Suppressor macrophage treated with lipopolysaccharide for 4 hours (primary cell): ENCODE measurements around the gene LGMN.
"Not testable (repeated sequence)": the region's sequence is repeated elsewhere in the genome, so short reads cannot be mapped to it uniquely, and the experiment has no call there.

Experiments
- DNase-seq: peaks from one replicate; pipeline ENCODE4 v3.0.0-alpha.2; 2020

LGMN gene

DNA sequence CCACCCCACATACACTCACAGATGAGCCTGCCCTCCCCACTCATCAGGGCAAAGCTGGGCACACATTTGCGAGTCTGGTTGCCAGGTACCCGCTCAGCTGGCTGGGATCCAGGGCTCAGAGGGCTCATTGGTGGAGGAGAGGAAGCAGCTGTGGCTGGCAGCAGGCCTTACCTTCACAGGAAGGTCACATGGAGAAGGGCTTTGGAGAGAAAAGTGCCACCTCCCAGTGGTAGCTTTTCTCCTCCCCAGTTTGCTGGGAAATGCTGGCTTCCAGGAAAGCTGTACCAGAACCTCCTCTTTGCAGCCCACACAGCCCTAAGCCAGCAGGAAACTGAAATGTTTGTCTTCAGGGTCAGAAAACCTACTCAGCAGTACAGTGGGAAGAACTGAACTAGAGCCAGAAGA lies 55.6 kb downstream of the LGMN start:
- peak; percentile 55 for DNase-seq

DNA sequence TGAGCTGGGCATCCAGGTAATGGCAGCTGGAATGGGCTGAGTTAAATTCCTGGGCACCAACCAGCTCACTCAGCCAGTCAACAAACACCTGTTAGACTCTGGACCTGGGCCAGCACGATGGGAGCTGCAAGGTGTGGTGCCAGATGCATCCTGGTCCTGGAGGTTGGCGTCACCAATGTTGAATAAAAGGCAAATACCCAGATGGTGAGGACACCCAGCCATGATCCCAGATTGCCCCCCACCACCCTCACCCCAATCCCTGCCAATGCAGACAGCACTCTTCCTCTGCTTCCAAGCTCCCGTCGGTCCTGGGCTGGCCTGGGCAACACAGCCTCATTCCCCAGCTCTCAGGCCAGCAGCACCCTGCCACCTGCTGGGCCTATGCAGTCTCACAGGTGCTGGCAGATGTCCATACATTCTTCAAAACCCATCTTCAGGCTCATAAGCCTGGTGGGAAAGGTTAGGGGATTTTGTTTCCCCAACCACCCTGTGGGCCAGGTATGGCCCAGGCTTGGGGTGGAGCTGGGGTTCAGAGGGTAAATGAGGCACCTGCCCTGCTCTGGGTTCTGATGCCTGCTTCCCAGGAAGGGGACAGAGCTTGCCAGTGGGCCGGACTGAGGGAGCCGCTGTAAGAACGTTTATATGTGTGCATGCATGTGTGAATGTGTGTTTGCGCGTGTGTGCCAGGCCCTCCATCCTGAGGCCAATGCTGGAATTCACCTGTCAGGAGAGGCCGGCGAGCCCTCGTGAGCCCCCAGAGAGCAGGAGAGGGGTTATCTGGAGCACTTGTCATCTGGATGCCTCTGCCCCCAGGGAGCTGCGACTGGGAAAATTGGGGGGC lies 58.0 kb downstream of the LGMN start:
- no peak for DNase-seq

DNA sequence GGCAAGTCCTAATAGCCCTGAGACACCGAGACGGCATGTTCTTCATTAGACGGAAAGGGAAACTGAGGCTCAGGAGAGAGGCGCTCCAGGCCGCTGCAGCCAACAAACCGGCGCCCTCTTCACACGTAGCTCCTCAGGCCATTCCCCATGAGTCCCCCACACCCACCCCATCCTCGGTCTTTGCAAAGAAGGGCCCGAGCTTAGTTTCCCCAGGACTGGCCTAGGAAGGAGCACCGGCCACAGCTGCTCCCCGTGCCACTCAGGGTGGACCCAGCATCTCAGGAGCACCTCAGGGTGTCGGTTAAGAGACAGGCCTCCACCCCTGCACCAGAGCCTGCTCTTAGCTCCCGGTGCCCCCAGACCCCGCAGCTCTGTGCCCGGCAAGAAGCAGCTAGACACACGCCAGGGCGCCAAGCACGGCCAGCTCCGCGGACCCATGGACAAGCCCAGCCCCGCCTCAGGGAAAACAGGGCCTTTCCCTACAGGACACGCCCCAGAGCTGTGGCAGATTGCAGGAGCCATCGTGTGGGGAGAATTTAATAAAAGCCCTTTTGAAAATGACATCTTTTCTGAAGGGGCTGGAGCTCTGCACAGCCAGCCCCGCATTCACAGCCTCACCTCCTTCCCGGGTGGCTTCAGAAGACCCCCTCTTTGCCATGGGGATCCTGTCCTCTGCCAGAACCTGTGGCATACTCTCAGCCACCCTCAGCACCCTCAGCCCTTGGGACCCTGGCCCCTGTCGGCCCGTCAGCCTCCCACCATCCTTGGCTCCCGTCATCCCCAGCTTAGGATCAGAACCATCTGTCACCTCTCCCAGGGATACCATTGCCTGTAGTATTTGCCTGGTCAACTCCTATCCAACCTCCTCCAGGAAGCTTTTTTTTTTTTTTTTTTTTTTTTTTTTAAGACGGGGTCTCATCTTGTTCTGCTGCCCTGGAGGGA lies 59.7 kb downstream of the LGMN start:
- DNase-seq, result no peak

DNA sequence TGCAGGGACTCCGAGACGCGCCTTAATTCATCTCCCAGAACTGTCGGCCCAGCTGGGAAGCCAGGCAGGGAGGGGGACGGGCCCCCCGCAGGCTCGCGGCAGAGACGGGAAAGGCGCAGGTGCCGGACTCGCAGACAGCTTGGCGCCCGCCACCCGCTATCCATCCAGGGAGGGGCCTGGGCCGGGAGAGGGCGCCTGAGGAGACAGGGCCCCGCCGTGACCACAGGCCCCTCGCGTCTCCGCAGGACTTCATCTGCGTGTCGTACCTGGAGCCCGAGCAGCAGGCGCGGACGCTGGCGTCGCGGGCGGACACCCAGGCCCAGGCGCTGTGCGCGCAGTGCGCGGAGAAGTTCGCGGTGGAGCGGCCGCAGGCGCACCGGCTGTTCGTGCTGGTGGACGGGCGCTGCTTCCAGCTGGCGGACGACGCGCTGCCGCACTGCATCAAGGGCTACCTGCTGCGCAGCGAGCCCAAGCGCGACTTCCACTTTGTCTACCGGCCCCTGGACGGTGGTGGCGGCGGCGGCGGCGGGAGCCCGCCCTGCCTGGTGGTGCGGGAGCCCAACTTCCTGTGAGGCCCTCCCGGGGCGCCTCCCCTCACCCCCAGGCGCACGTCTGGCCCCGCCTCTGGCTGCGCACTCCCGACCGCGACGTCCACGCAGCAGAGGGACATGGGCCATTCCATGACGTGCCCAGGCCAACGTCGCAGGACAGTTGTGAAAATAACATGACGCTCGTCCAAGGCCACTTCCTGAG lies 60.6 kb downstream of the LGMN start:
- DNase-seq, result no peak

DNA sequence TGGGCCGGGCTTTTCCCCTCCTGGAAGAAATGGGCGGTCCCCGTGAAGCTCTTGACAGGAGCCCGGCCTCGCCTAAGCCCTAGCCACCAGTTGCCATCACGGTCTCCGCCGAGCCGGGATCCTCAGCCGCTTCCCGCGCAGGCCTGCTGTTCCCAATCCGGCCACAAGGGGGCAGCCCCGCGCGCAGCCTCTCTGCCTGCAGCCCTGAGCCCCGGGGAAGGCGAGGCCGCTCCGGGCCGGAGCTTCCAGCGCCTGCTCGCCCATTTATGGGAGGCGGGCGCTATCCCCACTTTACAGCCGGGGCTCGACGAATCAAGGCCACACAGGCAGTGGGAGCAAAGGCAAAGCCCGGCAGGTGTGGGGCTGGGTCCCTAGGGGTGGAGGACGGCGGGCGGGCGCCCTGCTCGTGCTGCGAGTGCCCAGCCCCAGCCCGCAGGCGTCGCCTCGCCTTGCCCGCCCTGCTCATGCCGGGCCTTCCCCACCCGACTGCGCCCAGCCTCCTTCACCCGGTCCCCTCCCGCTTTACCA lies 61.5 kb downstream of the LGMN start:
- DNase-seq, result peak; percentile 67

DNA sequence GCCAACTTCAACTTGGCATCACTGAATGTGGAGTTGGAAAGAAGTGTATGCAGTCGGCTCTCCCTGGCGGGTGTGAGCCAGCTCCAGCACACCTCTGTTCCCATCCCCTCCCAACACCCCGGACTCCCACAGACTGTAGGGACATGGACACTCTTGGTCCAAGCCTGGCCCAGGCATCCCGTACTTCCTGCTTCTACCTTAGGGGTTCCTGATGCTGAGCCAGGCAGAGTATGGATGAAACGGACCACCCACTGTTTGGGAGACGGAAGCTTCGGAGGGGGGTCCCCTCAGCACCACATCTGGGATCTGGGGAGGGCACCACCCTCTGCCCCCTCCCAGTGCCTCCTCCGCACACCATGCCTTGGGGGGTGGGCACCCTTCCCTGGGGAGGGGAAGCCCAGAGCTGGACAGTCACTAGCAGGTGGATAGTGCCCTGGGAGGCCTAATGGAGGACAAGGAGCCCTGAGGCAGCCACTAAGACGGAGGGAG lies 62.0 kb downstream of the LGMN start:
- no peak for DNase-seq

DNA sequence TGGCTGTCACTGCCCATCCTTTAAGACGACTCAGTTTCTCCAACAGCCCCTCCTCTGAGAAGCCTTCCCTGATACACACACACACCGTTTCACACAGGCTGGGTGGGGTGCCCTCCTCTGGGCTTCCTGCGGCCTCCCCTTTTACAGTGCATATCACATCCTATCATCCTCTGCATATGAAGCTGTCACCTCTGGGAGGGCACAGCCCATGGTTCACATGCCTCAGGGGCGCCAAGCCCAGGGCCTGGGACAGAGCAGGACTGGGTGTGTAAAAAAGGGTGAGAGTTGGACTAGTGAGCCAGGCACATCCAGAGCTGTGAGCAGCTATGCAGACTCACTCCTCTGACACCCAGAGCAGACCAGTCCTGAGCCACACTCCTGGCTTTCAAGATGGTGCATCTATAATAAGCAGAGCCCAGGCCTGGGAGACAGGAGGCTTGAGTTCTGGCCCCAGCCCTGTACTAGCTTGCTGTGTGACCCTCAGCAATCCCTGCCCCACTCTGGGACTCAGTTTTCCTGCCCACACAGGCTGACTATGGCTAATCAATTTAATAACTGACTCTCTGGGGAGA lies 62.6 kb downstream of the LGMN start:
- no peak for DNase-seq

DNA sequence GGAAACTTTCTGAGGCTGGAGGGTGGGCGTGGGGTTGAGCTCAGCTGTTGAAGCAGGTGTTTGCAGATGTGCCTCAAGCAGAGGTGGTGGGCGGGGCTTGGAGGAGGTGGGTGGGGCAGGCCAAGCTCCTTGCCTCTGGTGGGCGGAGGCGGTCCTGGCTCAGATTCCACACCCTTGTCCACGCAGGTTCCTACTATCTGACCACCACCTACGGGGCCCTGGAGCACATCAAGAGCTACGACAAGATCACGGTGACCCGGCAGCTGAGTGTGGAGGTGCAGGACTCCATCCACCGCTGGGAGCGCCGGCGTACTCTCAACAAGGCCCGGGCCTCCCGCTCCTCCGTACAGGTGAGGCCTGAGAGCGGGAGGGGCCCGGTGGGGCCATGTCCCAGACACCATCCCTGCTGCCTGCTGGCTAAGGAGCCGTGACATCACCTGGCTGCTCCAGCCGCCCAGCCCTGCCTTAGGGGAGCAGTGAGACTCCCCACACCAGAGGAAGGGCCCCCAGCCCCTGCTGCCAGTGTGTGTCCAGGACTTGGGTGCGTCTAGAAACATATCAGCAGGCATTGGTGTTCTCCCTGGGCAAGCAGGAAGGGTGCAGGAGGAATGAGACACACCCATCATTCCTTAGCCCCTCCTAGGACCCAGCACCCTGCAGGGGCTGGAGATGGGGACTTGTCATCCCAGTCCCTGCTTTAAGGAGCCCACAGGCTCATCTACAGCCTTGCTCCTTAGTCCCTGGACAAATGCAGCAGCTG lies 63.4 kb downstream of the LGMN start:
- DNase-seq, result no peak

DNA sequence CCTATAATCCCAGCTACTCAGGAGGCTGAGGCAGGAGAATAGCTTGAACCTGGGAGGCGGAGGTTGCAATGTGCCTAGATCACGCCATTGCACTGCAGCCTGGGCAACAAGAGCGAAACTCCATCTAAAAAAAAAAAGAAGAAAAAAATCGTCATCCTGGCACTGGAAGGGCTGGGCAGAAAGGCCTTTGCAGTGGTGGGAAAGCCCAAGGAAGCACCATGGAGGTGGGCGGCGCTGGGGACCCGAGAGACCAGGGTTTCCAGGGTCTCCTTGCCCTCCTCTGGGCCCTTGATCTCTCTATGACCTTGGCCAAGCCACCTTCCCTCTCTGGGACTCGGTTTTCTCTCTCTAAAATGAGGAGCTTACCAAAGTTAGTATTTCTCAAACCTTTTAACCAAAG lies 65.4 kb downstream of the LGMN start:
- DNase-seq, result no peak

DNA sequence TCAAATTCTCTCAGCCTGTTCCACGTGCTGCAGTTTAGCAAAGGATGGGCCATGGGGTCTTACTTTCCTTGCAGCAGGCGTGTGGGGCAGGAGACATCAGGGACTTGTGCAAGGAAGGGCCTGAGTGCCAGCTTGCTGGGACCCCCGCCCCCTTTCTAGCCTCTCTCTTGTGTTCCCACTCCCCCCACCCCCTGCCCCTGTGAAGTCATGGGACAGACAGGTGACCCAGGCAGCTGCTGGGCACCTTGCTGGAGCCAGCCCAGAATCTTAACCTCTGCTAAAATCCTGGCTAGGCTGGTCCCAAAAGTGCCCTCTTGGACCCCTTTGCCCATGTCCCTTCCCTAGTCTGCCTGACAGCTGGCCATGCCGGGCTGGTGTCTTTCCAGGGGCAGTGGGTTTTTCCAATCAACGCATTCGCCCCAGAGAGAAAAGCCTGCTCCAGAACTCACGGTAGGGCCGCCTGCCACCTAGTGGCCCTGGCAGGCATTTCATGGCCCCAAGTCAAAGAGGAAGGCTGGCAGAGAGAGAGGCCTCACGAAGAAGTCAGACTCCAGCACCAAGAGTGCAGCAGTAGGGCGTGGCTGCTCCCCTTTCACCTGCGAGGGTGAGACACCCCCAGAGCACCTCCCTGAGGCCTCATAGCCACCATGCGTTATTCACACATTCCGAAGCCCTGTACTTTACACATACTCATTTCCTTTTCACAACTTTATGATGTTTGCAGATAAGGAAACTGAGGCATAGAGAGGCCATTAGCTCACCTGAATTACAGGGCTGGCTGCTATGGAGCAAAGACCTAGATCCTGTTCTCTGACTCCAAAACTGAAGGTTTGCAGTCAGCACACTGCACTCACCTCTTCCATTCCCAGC lies 67.4 kb downstream of the LGMN start:
- peak; percentile 88 for DNase-seq

DNA sequence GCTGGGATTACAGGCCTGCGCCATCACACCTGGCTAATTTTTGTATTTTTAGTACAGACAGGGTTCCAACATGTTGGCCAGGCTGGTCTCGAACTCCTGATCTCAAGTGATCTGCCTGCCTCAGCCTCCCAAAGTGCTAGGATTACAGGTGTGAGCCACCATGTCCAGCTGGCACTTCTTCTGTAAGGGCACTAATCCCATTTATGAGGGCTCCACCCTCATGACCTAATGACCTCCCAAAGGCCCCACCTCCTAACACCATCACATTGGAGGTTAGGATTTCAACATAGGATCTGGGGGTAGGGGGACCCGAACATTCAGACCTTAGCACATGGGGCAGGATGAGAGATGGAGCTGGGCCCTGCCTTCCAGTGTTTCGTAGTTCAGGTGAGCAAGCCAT lies 68.1 kb downstream of the LGMN start:
- not testable (repeated sequence) for DNase-seq

DNA sequence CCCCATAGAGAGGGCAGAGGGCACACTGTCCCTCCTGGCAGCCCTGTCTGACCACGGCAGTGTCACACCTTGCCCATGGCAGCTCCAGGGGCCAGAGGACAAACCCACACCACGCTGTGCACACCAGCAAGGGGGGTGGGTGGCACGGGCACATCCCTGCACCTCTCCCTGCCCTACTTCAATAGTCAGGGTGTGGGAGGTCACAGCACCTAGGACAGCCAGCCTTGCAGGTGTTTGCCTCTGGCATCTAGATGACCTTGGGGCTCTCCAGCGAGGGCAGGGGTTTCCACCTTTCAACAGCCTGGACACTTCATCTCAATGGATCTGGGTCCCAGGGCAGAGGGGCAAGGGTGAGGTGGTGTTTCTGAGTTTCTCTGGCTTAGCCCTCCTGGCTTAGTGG lies 69.2 kb downstream of the LGMN start:
- no peak for DNase-seq

DNA sequence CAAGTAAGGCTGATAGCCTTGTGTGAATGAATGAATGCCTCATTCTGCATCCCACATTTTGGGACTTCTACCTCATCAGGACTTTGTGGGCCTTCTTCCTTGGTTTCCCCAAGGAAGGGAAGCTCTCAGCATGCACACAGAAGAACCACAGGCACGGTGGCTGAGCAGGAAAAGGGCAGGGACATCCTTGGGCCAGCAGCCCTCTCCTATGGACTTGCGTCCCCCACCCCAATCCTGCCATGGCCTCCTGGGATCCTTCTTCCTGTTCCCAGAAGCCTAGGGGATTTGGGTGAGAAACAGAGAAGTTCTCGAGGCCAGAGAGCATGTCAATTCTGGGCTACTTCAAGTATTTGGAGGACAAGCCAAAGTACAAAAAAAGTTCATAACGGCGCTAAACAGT lies 69.7 kb downstream of the LGMN start:
- no peak for DNase-seq

DNA sequence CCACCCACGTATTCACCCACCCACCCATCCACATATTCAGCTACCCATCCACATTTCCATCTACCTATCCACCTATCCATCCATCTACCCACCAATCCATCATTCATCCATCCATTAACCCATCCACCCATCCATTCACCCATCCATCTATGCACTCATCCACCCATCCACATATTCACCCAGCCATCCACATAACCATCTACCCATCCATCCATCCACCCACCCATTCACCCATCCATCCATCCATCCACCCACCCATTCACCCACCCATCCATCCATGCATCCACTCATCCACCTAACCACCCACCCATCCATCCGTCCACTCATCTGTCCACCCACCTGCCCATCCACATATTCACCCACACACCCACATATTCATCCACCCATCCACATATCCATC lies 70.5 kb downstream of the LGMN start:
- no peak for DNase-seq

DNA sequence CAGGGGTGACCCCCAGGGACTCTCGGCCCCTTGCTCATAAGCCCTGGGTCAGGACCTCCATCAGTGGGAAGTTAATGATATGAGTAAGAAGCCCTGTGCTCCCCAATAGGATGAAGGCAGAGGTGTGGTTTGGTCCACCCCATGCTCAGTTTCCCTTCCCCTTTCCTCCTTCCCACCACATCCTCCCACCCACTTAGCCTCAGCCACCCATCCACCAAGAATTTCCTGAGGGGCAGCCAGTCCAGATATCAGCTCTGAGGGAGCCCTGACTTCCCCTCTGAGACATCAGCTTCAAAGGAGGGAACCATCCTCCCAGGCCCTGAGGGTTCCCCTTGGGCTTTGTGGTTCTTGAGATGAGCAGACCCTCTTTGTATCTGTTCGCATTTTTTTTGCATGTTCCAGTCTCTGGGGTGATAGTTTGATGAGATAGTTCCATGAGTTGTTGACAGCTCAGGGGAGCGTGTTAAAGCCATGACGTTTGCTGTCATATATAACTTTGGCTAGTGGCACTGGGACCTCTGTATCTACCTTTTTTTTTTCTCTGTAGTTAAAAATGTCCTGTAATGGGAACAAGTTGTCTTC lies 71.2 kb downstream of the LGMN start:
- peak; percentile 91 for DNase-seq

DNA sequence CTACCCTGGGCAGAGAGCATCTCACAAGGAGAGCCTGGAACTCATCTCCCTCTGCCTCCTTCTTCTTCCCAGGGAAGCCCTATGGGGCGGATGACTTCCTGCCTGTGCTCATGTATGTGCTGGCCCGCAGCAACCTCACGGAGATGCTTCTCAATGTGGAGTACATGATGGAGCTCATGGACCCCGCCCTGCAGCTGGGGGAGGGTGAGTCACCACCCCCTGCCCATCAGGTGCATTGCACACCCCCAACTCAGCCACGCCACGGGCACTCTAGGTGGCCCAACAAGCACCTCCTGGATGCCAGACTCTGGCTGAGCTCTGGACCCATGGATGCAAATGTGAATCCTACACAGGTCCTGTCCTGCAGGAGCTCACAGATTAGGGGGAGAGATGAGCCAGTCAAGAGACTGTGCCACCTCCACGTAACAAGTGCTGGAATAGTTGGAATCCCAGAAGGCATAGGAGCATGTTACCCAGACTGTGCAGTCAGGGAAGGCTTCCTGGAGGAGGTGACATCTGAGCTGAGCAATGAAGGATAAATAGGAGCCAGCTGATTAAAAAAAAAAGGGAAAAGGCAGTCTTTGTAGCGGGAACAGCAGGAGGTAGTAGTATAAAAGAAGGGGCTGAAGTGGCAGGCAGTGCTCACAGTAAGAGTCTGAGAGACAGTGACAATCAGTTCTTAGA lies 71.9 kb downstream of the LGMN start:
- no peak for DNase-seq

DNA sequence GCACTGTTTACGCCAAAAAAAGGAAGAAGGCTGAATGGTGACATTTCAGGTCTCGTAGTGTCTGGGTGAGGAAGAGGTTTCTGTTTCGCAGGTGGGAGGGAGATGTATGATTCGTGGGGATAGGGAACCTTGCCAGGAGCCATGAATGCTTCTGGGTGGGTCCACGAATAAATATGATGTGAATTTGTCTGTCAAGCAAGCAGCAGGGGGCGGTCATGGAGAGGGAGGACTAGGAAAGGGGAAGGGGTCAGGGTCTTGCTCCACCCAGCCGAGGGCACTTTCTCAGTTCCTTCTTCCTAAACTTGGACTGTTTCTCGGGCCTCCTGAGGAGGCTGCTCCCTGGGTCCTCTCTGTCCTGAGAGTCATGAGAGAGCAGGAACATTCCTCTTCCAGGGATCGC lies 72.5 kb downstream of the LGMN start:
- peak; percentile 80 for DNase-seq

DNA sequence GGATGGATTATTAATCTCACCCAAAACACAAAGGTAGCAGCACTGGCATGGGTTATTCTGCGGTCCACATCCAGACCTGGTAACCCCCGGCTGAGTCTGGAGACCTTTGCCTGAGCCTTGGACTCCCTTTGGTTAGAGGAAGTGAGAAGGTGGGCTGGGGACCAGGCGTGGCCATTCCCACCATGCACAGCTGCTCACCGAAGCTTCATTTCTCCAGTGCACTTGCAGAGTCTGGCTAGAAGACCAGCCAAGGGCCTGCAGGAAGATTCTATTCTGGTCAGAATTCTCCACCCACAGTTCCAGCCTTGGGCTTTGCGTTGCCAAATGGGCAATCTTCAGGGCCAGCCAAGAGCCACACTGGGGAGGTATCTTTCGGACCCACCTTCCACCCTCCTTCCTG lies 73.0 kb downstream of the LGMN start:
- DNase-seq, result no peak

DNA sequence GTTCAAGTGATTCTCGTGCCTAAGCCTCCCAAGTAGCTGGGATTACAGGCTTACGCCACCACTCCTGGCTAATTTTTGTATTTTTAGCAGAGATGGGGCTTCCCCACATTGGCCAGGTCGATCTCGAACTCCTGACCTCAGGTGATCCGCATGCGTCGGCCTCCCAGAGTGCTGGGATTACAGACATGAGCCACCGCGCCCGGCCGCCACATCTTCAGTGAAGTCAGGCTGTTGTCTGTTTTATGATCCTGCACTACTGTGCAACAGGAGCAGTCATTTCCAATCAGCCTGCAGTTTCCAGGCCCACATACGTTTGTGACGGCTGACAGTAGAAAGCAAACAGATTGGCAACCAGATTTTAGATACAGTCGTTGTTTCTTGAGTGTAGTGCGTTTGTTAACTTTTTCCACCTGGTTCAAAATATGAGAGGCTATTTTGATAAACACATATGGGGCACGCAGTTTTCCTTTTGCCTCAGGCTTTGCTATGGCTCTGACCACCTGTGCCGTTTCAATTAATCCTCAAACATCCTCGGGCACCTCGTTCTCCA lies 74.8 kb downstream of the LGMN start:
- no peak for DNase-seq
